ENCODE results near the gene ZNF512B. TPM values are rescaled to one million over a fixed set of nuclear protein-coding genes. Genes with fewer than 3 reads are reported as not detected.

Gene ZNF512B
- polyA plus RNA-seq, 3 donors, result 0.10 to 2.6 TPM; not detected in 1

DNA sequence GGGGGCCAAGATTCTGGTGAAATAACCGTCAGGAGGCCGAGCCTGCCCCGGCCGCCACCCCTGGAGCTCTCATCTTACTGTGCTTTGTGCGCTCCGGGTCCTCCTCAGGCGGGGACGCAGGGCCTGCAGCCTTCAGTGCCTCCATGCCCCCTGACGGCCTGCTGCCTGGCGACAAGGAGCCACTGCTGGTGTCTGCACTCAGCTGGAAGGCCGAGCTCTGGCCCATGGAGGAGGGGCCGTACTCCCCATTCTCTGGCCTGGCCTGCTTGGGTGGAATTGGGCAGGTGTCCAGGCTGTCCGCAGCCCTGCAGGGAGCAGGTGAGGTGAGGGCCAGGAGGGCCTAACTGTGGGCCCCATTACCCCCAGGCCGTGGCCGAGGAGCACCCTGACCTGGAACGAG lies 5.3 kb downstream of the ZNF512B start:
- intact Hi-C loops (cut with micrococcal nuclease), result no loop called here
- WGBS (ENCODE audit: insufficient coverage), result 95% methylated on average over 10 of the region's 16 CpGs
- peaks cover 0 to 3% of the 10 kb centered on the region in 2 donors for H3K27me3 ChIP-seq (ENCODE audit: control insufficient read depth in 2 of 2, insufficient read depth in 2 of 2, low read length in 2 of 2)
- H3K9ac ChIP-seq (ENCODE audit: insufficient read depth, low read length, poor library complexity, severe bottlenecking), result no peak overlapping the region
- H3K9me3 ChIP-seq (replicated peaks in 1 of 2; ENCODE audit: control insufficient read depth in 1 of 2, insufficient read depth in 1 of 2, low read length in 2 of 2), result peaks cover 0 to 24% of the 10 kb centered on the region in 2 donors
- Mint-ChIP-seq H3K27ac (no peak overlapping the region), H3K9me3 (peaks cover 0 to 32% (median 14%) of the 10 kb centered on the region in 7 donors), H3K27me3 (ENCODE audit: low read depth in 3 of 3) (peaks cover 4 to 7% (median 5%) of the 10 kb centered on the region in 3 donors), H3K4me1 (peaks cover 8% of the 10 kb centered on the region), H3K36me3 (peaks cover 17 to 30% of the 10 kb centered on the region in 2 donors), H3K4me3 (no peak overlapping the region)
- no peaks in the 10 kb centered on the region for H3K79me2 ChIP-seq (ENCODE audit: insufficient read depth, low read length)
- TF ChIP-seq, protein P1, sequence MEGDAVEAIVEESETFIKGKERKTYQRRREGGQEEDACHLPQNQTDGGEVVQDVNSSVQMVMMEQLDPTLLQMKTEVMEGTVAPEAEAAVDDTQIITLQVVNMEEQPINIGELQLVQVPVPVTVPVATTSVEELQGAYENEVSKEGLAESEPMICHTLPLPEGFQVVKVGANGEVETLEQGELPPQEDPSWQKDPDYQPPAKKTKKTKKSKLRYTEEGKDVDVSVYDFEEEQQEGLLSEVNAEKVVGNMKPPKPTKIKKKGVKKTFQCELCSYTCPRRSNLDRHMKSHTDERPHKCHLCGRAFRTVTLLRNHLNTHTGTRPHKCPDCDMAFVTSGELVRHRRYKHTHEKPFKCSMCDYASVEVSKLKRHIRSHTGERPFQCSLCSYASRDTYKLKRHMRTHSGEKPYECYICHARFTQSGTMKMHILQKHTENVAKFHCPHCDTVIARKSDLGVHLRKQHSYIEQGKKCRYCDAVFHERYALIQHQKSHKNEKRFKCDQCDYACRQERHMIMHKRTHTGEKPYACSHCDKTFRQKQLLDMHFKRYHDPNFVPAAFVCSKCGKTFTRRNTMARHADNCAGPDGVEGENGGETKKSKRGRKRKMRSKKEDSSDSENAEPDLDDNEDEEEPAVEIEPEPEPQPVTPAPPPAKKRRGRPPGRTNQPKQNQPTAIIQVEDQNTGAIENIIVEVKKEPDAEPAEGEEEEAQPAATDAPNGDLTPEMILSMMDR (IDR thresholded peaks at IDR 0.05), result no peak
- no peak overlapping the region for H2AFZ ChIP-seq (ENCODE audit: insufficient read depth, low read depth, low read length, poor library complexity, severe bottlenecking)
- DNase-seq, result no peak
- peaks cover 4 to 16% of the 10 kb centered on the region in 2 donors for H3K36me3 ChIP-seq (replicated peaks in 1 of 2; ENCODE audit: control insufficient read depth in 1 of 2, insufficient read depth in 2 of 2, low read length in 2 of 2)
- H3K4me2 ChIP-seq (replicated peaks; ENCODE audit: extremely low read depth, low read length, poor library complexity, severe bottlenecking), result no peak overlapping the region
- H3K4me1 ChIP-seq (ENCODE audit: control insufficient read depth in 1 of 2, insufficient read depth in 2 of 2, low read length in 2 of 2), result peaks cover 6 to 8% of the 10 kb centered on the region in 2 donors
- no peaks in the 10 kb centered on the region for H4K20me1 ChIP-seq (ENCODE audit: insufficient read depth, low read length)
- no peak overlapping the region for H3K27ac ChIP-seq (ENCODE audit: low read depth in 1 of 2, low read length in 2 of 2)
- H3K4me3 ChIP-seq (replicated peaks in 1 of 3; ENCODE audit: low read depth in 2 of 3, low read length in 3 of 3), result no peak overlapping the region

DNA sequence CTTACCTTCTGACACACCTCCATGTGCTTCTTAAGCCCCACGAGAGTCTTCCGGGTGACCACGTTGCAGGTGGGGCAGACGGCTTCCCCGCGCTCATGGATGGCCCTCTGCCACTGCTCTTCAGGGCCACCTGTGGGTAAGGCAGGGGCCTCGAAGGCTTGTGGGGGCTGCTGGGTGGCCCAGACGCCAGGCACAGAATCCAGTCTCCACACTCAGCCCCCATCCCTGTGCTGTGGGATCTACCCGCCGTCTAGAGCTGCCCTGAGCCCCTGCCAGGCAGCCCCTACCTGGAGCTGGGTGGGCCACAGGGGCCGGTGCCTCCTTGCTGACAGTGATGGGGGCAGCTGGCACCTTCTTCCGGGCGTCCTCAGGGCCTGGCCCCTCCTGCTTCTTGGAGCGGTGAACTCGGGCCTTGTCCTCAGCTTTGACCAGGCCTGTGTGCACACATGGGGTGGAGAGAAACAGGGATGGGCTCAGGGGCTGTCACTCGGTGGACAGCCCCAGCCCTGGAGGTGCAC lies 5.9 kb downstream of the ZNF512B start:
- no peak overlapping the region for H3K4me3 Mint-ChIP-seq
- no peak for DNase-seq
- no peak overlapping the region for H3K9ac ChIP-seq (ENCODE audit: insufficient read depth, low read length, poor library complexity, severe bottlenecking)

More for the DNA sequence above, 5.9 kb downstream of the ZNF512B start:
- Histone ChIP-seq H2AFZ (ENCODE audit: insufficient read depth, low read depth, low read length, poor library complexity, severe bottlenecking) (no peak overlapping the region), H3K36me3 (replicated peaks in 1 of 2; ENCODE audit: control insufficient read depth in 1 of 2, insufficient read depth in 2 of 2, low read length in 2 of 2) (peaks cover 4 to 16% of the 10 kb centered on the region in 2 donors), H3K9me3 (replicated peaks in 1 of 2; ENCODE audit: control insufficient read depth in 1 of 2, insufficient read depth in 1 of 2, low read length in 2 of 2) (peaks cover 0 to 24% of the 10 kb centered on the region in 2 donors), H3K27ac (ENCODE audit: low read depth in 1 of 2, low read length in 2 of 2) (no peak overlapping the region), H3K4me2 (replicated peaks; ENCODE audit: extremely low read depth, low read length, poor library complexity, severe bottlenecking) (no peak overlapping the region), H4K20me1 (ENCODE audit: insufficient read depth, low read length) (no peaks in the 10 kb centered on the region), H3K4me1 (ENCODE audit: control insufficient read depth in 1 of 2, insufficient read depth in 2 of 2, low read length in 2 of 2) (peaks cover 2 to 4% of the 10 kb centered on the region in 2 donors), H3K79me2 (ENCODE audit: insufficient read depth, low read length) (no peaks in the 10 kb centered on the region), H3K4me3 (replicated peaks in 1 of 3; ENCODE audit: low read depth in 2 of 3, low read length in 3 of 3) (no peak overlapping the region), H3K27me3 (ENCODE audit: control insufficient read depth in 2 of 2, insufficient read depth in 2 of 2, low read length in 2 of 2) (peaks cover 0 to 3% of the 10 kb centered on the region in 2 donors)
- H3K4me1 Mint-ChIP-seq, result peaks cover 5% of the 10 kb centered on the region
- intact Hi-C loops (cut with micrococcal nuclease), result no loop called here
- peaks cover 17 to 29% of the 10 kb centered on the region in 2 donors for H3K36me3 Mint-ChIP-seq
- peaks cover 3 to 4% (median 4%) of the 10 kb centered on the region in 3 donors for H3K27me3 Mint-ChIP-seq (ENCODE audit: low read depth in 3 of 3)
- 94% methylated on average over 14 of the region's 16 CpGs for WGBS (ENCODE audit: insufficient coverage)
- peaks cover 0 to 30% (median 13%) of the 10 kb centered on the region in 7 donors for H3K9me3 Mint-ChIP-seq
- H3K27ac Mint-ChIP-seq, result no peak overlapping the region
- TF ChIP-seq, protein P1 (IDR thresholded peaks at IDR 0.05), result no peak
